ENCODE measurements around the gene RXRG. TPM values are rescaled to one million over a fixed set of nuclear protein-coding genes. Genes with fewer than 3 reads are reported as not detected.
A peak's percentile ranks its signal among the peaks of the same experiment; 100 is the strongest.

RXRG gene
- total and polyA plus RNA-seq, 2 donors: 0.23 to 0.47 TPM

- no peaks in the 10 kb centered on the region for H3K4me1 ChIP-seq (ENCODE audit: control insufficient read depth in 2 of 2, insufficient read depth in 2 of 2, low read length in 2 of 2)
- H3K36me3 ChIP-seq (ENCODE audit: control insufficient read depth in 2 of 2, insufficient read depth in 2 of 2, low read length in 1 of 2): no peaks in the 10 kb centered on the region
- no peak overlapping the region for H3K27ac ChIP-seq (ENCODE audit: low read depth in 1 of 2, low read length in 1 of 2)
- peaks cover 4 to 24% of the 10 kb centered on the region in 2 donors for H3K27me3 ChIP-seq (ENCODE audit: control insufficient read depth in 2 of 2, insufficient read depth in 1 of 2, low read length in 1 of 2)
- no peak for DNase-seq (ENCODE audit: low read depth in 6 of 9, low spot score in 9 of 9)
- 49% methylated on average over 6 of the region's 6 CpGs for WGBS
- no peaks in the 10 kb centered on the region for H3K9me3 ChIP-seq (ENCODE audit: control insufficient read depth in 2 of 2, insufficient read depth in 1 of 2, low read length in 1 of 2)
- H3K4me3 ChIP-seq (ENCODE audit: low read length in 2 of 2): no peak overlapping the region
Observed at GRCh38 chr1:165408518-165408917, 36.4 kb downstream of the RXRG start.

GRCh38 chr1:165407398-165407797 lies 37.5 kb downstream of the RXRG start:
- no peak overlapping the region for H3K4me3 ChIP-seq (ENCODE audit: low read length in 2 of 2)
- no peaks in the 10 kb centered on the region for H3K4me1 ChIP-seq (ENCODE audit: control insufficient read depth in 2 of 2, insufficient read depth in 2 of 2, low read length in 2 of 2)
- H3K9me3 ChIP-seq (ENCODE audit: control insufficient read depth in 2 of 2, insufficient read depth in 1 of 2, low read length in 1 of 2): no peaks in the 10 kb centered on the region
- no peak overlapping the region for H3K27ac ChIP-seq (ENCODE audit: low read depth in 1 of 2, low read length in 1 of 2)
- 92% methylated on average over 4 of the region's 4 CpGs for WGBS
- H3K36me3 ChIP-seq (ENCODE audit: control insufficient read depth in 2 of 2, insufficient read depth in 2 of 2, low read length in 1 of 2): no peaks in the 10 kb centered on the region
- H3K27me3 ChIP-seq (ENCODE audit: control insufficient read depth in 2 of 2, insufficient read depth in 1 of 2, low read length in 1 of 2): peaks cover 4 to 22% of the 10 kb centered on the region in 2 donors
- no peak for DNase-seq (ENCODE audit: low read depth in 6 of 9, low spot score in 9 of 9)

GRCh38 chr1:165403835-165404482 lies 41.0 kb downstream of the RXRG start:
- DNase-seq (ENCODE audit: low read depth in 6 of 9, low spot score in 9 of 9): no peak
- no peaks in the 10 kb centered on the region for H3K36me3 ChIP-seq (ENCODE audit: control insufficient read depth in 2 of 2, insufficient read depth in 2 of 2, low read length in 1 of 2)
- H3K4me1 ChIP-seq (ENCODE audit: control insufficient read depth in 2 of 2, insufficient read depth in 2 of 2, low read length in 2 of 2): no peaks in the 10 kb centered on the region
- H3K4me3 ChIP-seq (ENCODE audit: low read length in 2 of 2): no peak overlapping the region
- no peaks in the 10 kb centered on the region for H3K9me3 ChIP-seq (ENCODE audit: control insufficient read depth in 2 of 2, insufficient read depth in 1 of 2, low read length in 1 of 2)
- H3K27ac ChIP-seq (ENCODE audit: low read depth in 1 of 2, low read length in 1 of 2): no peak overlapping the region
- WGBS: 39% methylated on average over 3 of the region's 3 CpGs
- H3K27me3 ChIP-seq (ENCODE audit: control insufficient read depth in 2 of 2, insufficient read depth in 1 of 2, low read length in 1 of 2): peaks cover 4 to 34% of the 10 kb centered on the region in 2 donors

GRCh38 chr1:165402517-165403111 lies 42.3 kb downstream of the RXRG start:
- H3K27me3 ChIP-seq (ENCODE audit: control insufficient read depth in 2 of 2, insufficient read depth in 1 of 2, low read length in 1 of 2): peaks cover 14 to 44% of the 10 kb centered on the region in 2 donors
- no peak for DNase-seq (ENCODE audit: low read depth in 6 of 9, low spot score in 9 of 9)
- no peaks in the 10 kb centered on the region for H3K4me1 ChIP-seq (ENCODE audit: control insufficient read depth in 2 of 2, insufficient read depth in 2 of 2, low read length in 2 of 2)
- no peaks in the 10 kb centered on the region for H3K9me3 ChIP-seq (ENCODE audit: control insufficient read depth in 2 of 2, insufficient read depth in 1 of 2, low read length in 1 of 2)
- no peak overlapping the region for H3K27ac ChIP-seq (ENCODE audit: low read depth in 1 of 2, low read length in 1 of 2)
- H3K4me3 ChIP-seq (ENCODE audit: low read length in 2 of 2): no peak overlapping the region
- WGBS: 94% methylated on average over 4 of the region's 4 CpGs
- no peaks in the 10 kb centered on the region for H3K36me3 ChIP-seq (ENCODE audit: control insufficient read depth in 2 of 2, insufficient read depth in 2 of 2, low read length in 1 of 2)

GRCh38 chr1:165397944-165398343 lies 47.0 kb downstream of the RXRG start:
- no peaks in the 10 kb centered on the region for H3K36me3 ChIP-seq (ENCODE audit: control insufficient read depth in 2 of 2, insufficient read depth in 2 of 2, low read length in 1 of 2)
- H3K4me1 ChIP-seq (ENCODE audit: control insufficient read depth in 2 of 2, insufficient read depth in 2 of 2, low read length in 2 of 2): peaks cover 6% of the 10 kb centered on the region in 2 donors
- no peaks in the 10 kb centered on the region for H3K9me3 ChIP-seq (ENCODE audit: control insufficient read depth in 2 of 2, insufficient read depth in 1 of 2, low read length in 1 of 2)
- H3K4me3 ChIP-seq (ENCODE audit: low read length in 2 of 2): no peak overlapping the region
- WGBS: 23% methylated on average over 4 of the region's 4 CpGs
- H3K27me3 ChIP-seq (ENCODE audit: control insufficient read depth in 2 of 2, insufficient read depth in 1 of 2, low read length in 1 of 2): peaks cover 45 to 76% of the 10 kb centered on the region in 2 donors
- H3K27ac ChIP-seq (ENCODE audit: low read depth in 1 of 2, low read length in 1 of 2): no peak overlapping the region
- DNase-seq (ENCODE audit: low read depth in 6 of 9, low spot score in 9 of 9): no peak

GRCh38 chr1:165395901-165396300 lies 49.0 kb downstream of the RXRG start:
- H3K4me1 ChIP-seq (ENCODE audit: control insufficient read depth in 2 of 2, insufficient read depth in 2 of 2, low read length in 2 of 2): peaks cover 7 to 10% of the 10 kb centered on the region in 2 donors
- H3K9me3 ChIP-seq (ENCODE audit: control insufficient read depth in 2 of 2, insufficient read depth in 1 of 2, low read length in 1 of 2): no peaks in the 10 kb centered on the region
- H3K27ac ChIP-seq (ENCODE audit: low read depth in 1 of 2, low read length in 1 of 2): peak overlapping the region; percentile 20 to 44
- DNase-seq (ENCODE audit: low read depth in 6 of 9, low spot score in 9 of 9): no peak
- WGBS: 89% methylated on average over 4 of the region's 4 CpGs
- no peaks in the 10 kb centered on the region for H3K36me3 ChIP-seq (ENCODE audit: control insufficient read depth in 2 of 2, insufficient read depth in 2 of 2, low read length in 1 of 2)
- peaks cover 61 to 84% of the 10 kb centered on the region in 2 donors for H3K27me3 ChIP-seq (ENCODE audit: control insufficient read depth in 2 of 2, insufficient read depth in 1 of 2, low read length in 1 of 2)
- no peak overlapping the region for H3K4me3 ChIP-seq (ENCODE audit: low read length in 2 of 2)

- peaks cover 7 to 10% of the 10 kb centered on the region in 2 donors for H3K4me1 ChIP-seq (ENCODE audit: control insufficient read depth in 2 of 2, insufficient read depth in 2 of 2, low read length in 2 of 2)
Observed at GRCh38 chr1:165395478-165395877, 49.4 kb downstream of the RXRG start.

GRCh38 chr1:165392634-165393571 lies 52.0 kb downstream of the RXRG start:
- DNase-seq (ENCODE audit: low read depth in 6 of 9, low spot score in 9 of 9): peak; percentile 76 to 95 (median 84)
- H3K4me3 ChIP-seq (ENCODE audit: low read length in 2 of 2): no peak overlapping the region
- peaks cover 72 to 77% of the 10 kb centered on the region in 2 donors for H3K27me3 ChIP-seq (ENCODE audit: control insufficient read depth in 2 of 2, insufficient read depth in 1 of 2, low read length in 1 of 2)
- H3K36me3 ChIP-seq (ENCODE audit: control insufficient read depth in 2 of 2, insufficient read depth in 2 of 2, low read length in 1 of 2): no peaks in the 10 kb centered on the region
- peaks cover 7 to 10% of the 10 kb centered on the region in 2 donors for H3K4me1 ChIP-seq (ENCODE audit: control insufficient read depth in 2 of 2, insufficient read depth in 2 of 2, low read length in 2 of 2)
- no peak overlapping the region for H3K27ac ChIP-seq (ENCODE audit: low read depth in 1 of 2, low read length in 1 of 2)
- WGBS: 16% methylated on average over 19 of the region's 19 CpGs
- H3K9me3 ChIP-seq (ENCODE audit: control insufficient read depth in 2 of 2, insufficient read depth in 1 of 2, low read length in 1 of 2): no peaks in the 10 kb centered on the region

More at GRCh38 chr1:165395478-165395877, 49.4 kb downstream of the RXRG start:
- no peak overlapping the region for H3K27ac ChIP-seq (ENCODE audit: low read depth in 1 of 2, low read length in 1 of 2)
- DNase-seq (ENCODE audit: low read depth in 6 of 9, low spot score in 9 of 9): peak in 2 of 9 donors; percentile 3 to 28
- peaks cover 63 to 81% of the 10 kb centered on the region in 2 donors for H3K27me3 ChIP-seq (ENCODE audit: control insufficient read depth in 2 of 2, insufficient read depth in 1 of 2, low read length in 1 of 2)
- H3K4me3 ChIP-seq (ENCODE audit: low read length in 2 of 2): no peak overlapping the region
- no peaks in the 10 kb centered on the region for H3K9me3 ChIP-seq (ENCODE audit: control insufficient read depth in 2 of 2, insufficient read depth in 1 of 2, low read length in 1 of 2)
- H3K36me3 ChIP-seq (ENCODE audit: control insufficient read depth in 2 of 2, insufficient read depth in 2 of 2, low read length in 1 of 2): no peaks in the 10 kb centered on the region

- Histone ChIP-seq H3K9me3 (ENCODE audit: control insufficient read depth in 2 of 2, insufficient read depth in 1 of 2, low read length in 1 of 2) (no peaks in the 10 kb centered on the region), H3K27me3 (ENCODE audit: control insufficient read depth in 2 of 2, insufficient read depth in 1 of 2, low read length in 1 of 2) (peaks cover 55% of the 10 kb centered on the region in 2 donors), H3K36me3 (ENCODE audit: control insufficient read depth in 2 of 2, insufficient read depth in 2 of 2, low read length in 1 of 2) (no peaks in the 10 kb centered on the region), H3K27ac (ENCODE audit: low read depth in 1 of 2, low read length in 1 of 2) (no peak overlapping the region), H3K4me1 (ENCODE audit: control insufficient read depth in 2 of 2, insufficient read depth in 2 of 2, low read length in 2 of 2) (peaks cover 7 to 10% of the 10 kb centered on the region in 2 donors), H3K4me3 (ENCODE audit: low read length in 2 of 2) (no peak overlapping the region)
- 89% methylated on average over 2 of the region's 2 CpGs for WGBS
- no peak for DNase-seq (ENCODE audit: low read depth in 6 of 9, low spot score in 9 of 9)
Observed at GRCh38 chr1:165389609-165390008, 55.3 kb downstream of the RXRG start.

Data from thymus (tissue), 11 donors.